Heart left ventricle (tissue), 13 donors: ENCODE data around the gene CHST1.

Experiments used
- POLR2A ChIP-seq, 2 donors: fragments of 450-650 bp; IDR thresholded peaks; one replicate each; pipeline ENCODE4 v1.6.1; 2017; ENCODE audit warnings: antibody characterized with exemption in 2 of 2, mild to moderate bottlenecking in 2 of 2, moderate library complexity in 2 of 2
- TF ChIP-seq, protein P1 (sequence below), 12 donors: fragments of 200-600 bp; sonication (generic) in 4 of 12; IDR thresholded peaks; one replicate each; pipeline versions ENCODE4 v1.5.0 to v1.8.0; 2018 to 2022; ENCODE audit warnings: antibody characterized with exemption in 12 of 12, mild to moderate bottlenecking in 5 of 12
- donor health status: ischemic (EF 13 %, LVEDD 7.1; RV severe dilation, severe dysfunction).
- donor health status: DM: no; HTN: yes; CAD: no.
- donor health status: DM: no; HTN: no; CAD: no.
- donor health status: ischemic (EF 25% LVEDD 6.9; RV normal size, moderate dysfunction).
- donor health status: ischemic (EF 25% LVEDD 5.7; RV mildly dilated, moderate dysfunction).
- donor health status: ischemic (EF 35%, LVEDD 5.7; RV mildly dilated, moderate dysfunction).
- donor health status: nonischemic (EF 11% LVEDD 7.7; RV severe dilation, severe dysfunction).
- donor health status: DM: yes; HTN: yes; CAD: no.
- donor health status: PGD.
- donor health status: ischemic (EF 29% LVEDD 5.4; RV normal size, mild dysfunction).
- donor health status: nonischemic (EF 23%, LVEDD 6.1; RV moderate dilation, normal function).

DNA sequence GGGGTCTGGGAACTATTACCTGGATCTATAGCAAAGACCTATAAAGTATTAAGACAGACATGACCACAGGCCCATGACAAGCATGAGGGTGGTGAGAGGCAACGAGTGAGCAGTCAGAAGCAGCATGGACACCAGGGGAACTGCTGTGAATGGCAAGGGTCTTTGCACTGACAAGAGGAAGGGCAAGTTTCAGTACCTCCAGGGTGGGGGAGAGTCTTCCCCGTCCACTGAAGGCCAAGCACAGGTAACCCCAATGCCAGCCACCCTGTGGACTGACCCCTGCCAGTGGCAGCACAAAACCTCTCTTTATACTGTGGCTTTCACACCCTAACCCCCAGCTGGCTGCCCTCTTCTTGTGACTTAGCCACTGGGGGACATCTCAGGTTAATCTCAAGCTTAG is 55.5 kb downstream of the CHST1 start:
- TF ChIP-seq, protein P1, sequence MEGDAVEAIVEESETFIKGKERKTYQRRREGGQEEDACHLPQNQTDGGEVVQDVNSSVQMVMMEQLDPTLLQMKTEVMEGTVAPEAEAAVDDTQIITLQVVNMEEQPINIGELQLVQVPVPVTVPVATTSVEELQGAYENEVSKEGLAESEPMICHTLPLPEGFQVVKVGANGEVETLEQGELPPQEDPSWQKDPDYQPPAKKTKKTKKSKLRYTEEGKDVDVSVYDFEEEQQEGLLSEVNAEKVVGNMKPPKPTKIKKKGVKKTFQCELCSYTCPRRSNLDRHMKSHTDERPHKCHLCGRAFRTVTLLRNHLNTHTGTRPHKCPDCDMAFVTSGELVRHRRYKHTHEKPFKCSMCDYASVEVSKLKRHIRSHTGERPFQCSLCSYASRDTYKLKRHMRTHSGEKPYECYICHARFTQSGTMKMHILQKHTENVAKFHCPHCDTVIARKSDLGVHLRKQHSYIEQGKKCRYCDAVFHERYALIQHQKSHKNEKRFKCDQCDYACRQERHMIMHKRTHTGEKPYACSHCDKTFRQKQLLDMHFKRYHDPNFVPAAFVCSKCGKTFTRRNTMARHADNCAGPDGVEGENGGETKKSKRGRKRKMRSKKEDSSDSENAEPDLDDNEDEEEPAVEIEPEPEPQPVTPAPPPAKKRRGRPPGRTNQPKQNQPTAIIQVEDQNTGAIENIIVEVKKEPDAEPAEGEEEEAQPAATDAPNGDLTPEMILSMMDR (IDR thresholded peaks at IDR 0.05), result no peak
- TF ChIP-seq POLR2A (IDR thresholded peaks at IDR 0.05), result no peak
